GM10266 (cell line): ENCODE measurements around the gene PPWD1.

Source experiments
- DNase-seq: peaks from one replicate; pipeline ENCODE4 v3.0.0; 2012; ENCODE audit errors: extremely low spot score
- CTCF ChIP-seq: IDR thresholded peaks from 2 replicates; pipeline ENCODE4 v1.5.1; 2012; ENCODE audit warnings: mild to moderate bottlenecking, low read depth; ENCODE audit not compliant: control insufficient read depth, insufficient read depth; ENCODE audit errors: missing control alignments

Gene PPWD1

GRCh38 chr5:65623482-65623881 is 60.4 kb downstream of the PPWD1 start:
- no peak for TF ChIP-seq CTCF
- DNase-seq: no peak

- peak; percentile 77 for DNase-seq
- TF ChIP-seq CTCF: no peak
Observed at GRCh38 chr5:65624025-65624570, 61.0 kb downstream of the PPWD1 start, which contains the start of gene TRIM23. TRIM23 (minus strand) TSS chr5:65624333; CDS start chr5:65624274, 59 bp downstream.

- TF ChIP-seq CTCF: no peak
- DNase-seq: peak; percentile 58
Observed at GRCh38 chr5:65624571-65625555, 61.8 kb downstream of the PPWD1 start, which contains the start of the genes SHLD3 and TRAPPC13. SHLD3 (plus strand) TSS chr5:65625027; CDS start chr5:65629588, 4,561 bp downstream. TRAPPC13 (plus strand) TSS chr5:65625027; CDS start chr5:65625061, 34 bp downstream.

GRCh38 chr5:65625743-65626142 is 62.6 kb downstream of the PPWD1 start:
- no peak for TF ChIP-seq CTCF
- DNase-seq: no peak

- TF ChIP-seq CTCF: no peak
- DNase-seq: no peak
Observed at GRCh38 chr5:65630981-65631380, 67.9 kb downstream of the PPWD1 start.
